IMR-90 (cell line): ENCODE data around the gene SPINK14. TPM values are rescaled to one million over a fixed set of nuclear protein-coding genes. Genes with fewer than 3 reads are reported as not detected.

Source experiments
- ATAC-seq: fragments of 200-7000 bp; cut with Tn5 transposase; 2 replicates; pipeline ENCODE4 v1.9.1; 2020; ENCODE audit warnings: low read depth, mild to moderate bottlenecking, moderate library complexity
- BruUV-seq: library from RNA; stranded (reverse); fragments of 400-500 nt; replicated peaks from 2 replicates; lab custom pipeline; 2021; lab: Mats Ljungman, UMichigan
- CTCF ChIA-PET: fragments of 300-600 bp; formaldehyde crosslinking; extraction: SDS; loops from one replicate; lab custom pipeline; 2021; ENCODE audit warnings: antibody characterized with exemption; lab: Yijun Ruan, JAX
- POLR2A ChIA-PET: fragments of 300-600 bp; sonication (Branson Sonifier 250); formaldehyde crosslinking; loops from one replicate; lab custom pipeline; 2022; ENCODE audit warnings: antibody characterized with exemption; ENCODE audit not compliant: unreplicated experiment; lab: Charles Lee
- DNase-seq: peaks from one replicate; pipeline ENCODE4 v3.0.0; 2013
- H2AFZ ChIP-seq: replicated peaks from 2 replicates; pipeline ENCODE3; 2013; ENCODE audit warnings: low read length, mild to moderate bottlenecking; ENCODE audit not compliant: poor library complexity
- H2AK5ac ChIP-seq: 2 replicates; pipeline ENCODE4 v1.6.1; 2013; ENCODE audit warnings: low read depth, low read length, inconsistent platforms
- H2AK9ac ChIP-seq: replicated peaks from 2 replicates; pipeline ENCODE3; 2013; ENCODE audit warnings: mild to moderate bottlenecking, low read depth, low read length, moderate library complexity; ENCODE audit not compliant: poor library complexity
- H2BK120ac ChIP-seq: 2 replicates; pipeline ENCODE4 v1.6.1; 2013; ENCODE audit warnings: low read depth, low read length, inconsistent platforms
- H2BK15ac ChIP-seq: 3 replicates; pipeline ENCODE4 v1.6.1; 2013; ENCODE audit warnings: low read depth, low read length, inconsistent platforms
- H2BK20ac ChIP-seq: 2 replicates; pipeline ENCODE4 v1.6.1; 2013; ENCODE audit warnings: low read depth, mild to moderate bottlenecking, inconsistent platforms, low read length, moderate library complexity
- H2BK5ac ChIP-seq: 2 replicates; pipeline ENCODE4 v1.6.1; 2013; ENCODE audit warnings: mild to moderate bottlenecking, low read depth, low read length, inconsistent platforms; ENCODE audit not compliant: poor library complexity, severe bottlenecking
- H3K14ac ChIP-seq: replicated peaks from 2 replicates; pipeline ENCODE4 v1.6.1; 2013; ENCODE audit warnings: low read depth, low read length, inconsistent platforms
- H3K18ac ChIP-seq: 2 replicates; pipeline ENCODE4 v1.6.1; 2013; ENCODE audit warnings: low read depth, low read length, control low read depth
- H3K23ac ChIP-seq: 2 replicates; pipeline ENCODE4 v1.6.1; 2013; ENCODE audit warnings: low read depth, low read length, inconsistent platforms
- H3K27ac ChIP-seq: 2 replicates; pipeline ENCODE4 v1.5.1; 2013; ENCODE audit warnings: mild to moderate bottlenecking, control low read depth, low read length; ENCODE audit not compliant: insufficient read depth
- H3K27me3 ChIP-seq: 2 replicates; pipeline ENCODE4 v1.6.1; 2013; ENCODE audit warnings: low read length; ENCODE audit not compliant: control insufficient read depth, insufficient read depth
- H3K36me3 ChIP-seq: 2 replicates; pipeline ENCODE4 v1.6.1; 2013; ENCODE audit warnings: low read length, mixed read lengths; ENCODE audit not compliant: control insufficient read depth, insufficient read depth
- H3K4ac ChIP-seq: 2 replicates; pipeline ENCODE4 v1.6.1; 2013; ENCODE audit warnings: low read depth, low read length, inconsistent platforms
- H3K4me1 ChIP-seq: 2 replicates; pipeline ENCODE4 v1.6.1; 2013; ENCODE audit warnings: low read length, mixed read lengths; ENCODE audit not compliant: control insufficient read depth, insufficient read depth
- H3K4me2 ChIP-seq: 2 replicates; pipeline ENCODE4 v1.6.1; 2013; ENCODE audit warnings: low read depth, mild to moderate bottlenecking, control low read depth, low read length, moderate library complexity
- H3K4me3 ChIP-seq: 2 replicates; pipeline ENCODE4 v1.5.1; 2013; ENCODE audit warnings: low read depth, mild to moderate bottlenecking, control low read depth, low read length, moderate library complexity; ENCODE audit not compliant: insufficient read depth
- H3K56ac ChIP-seq: 2 replicates; pipeline ENCODE4 v1.6.1; 2013; ENCODE audit warnings: low read length, inconsistent platforms; ENCODE audit not compliant: insufficient read depth; ENCODE audit errors: extremely low read depth
- H3K79me1 ChIP-seq, 2 experiments: 2 replicates each; pipeline ENCODE4 v1.6.1; 2013; ENCODE audit warnings: low read length in 2 of 2, inconsistent platforms in 1 of 2, low read depth in 1 of 2
- H3K9ac ChIP-seq: 2 replicates; pipeline ENCODE4 v1.6.1; 2013; ENCODE audit warnings: low read depth, low read length, control low read depth
- H3K9me1 ChIP-seq: 2 replicates; pipeline ENCODE4 v1.6.1; 2013; ENCODE audit warnings: low read length, inconsistent platforms; ENCODE audit not compliant: insufficient read depth
- H3K9me3 ChIP-seq: 2 replicates; pipeline ENCODE4 v1.6.1; 2013; ENCODE audit warnings: low read length; ENCODE audit not compliant: control insufficient read depth, insufficient read depth
- H4K20me1 ChIP-seq: 2 replicates; pipeline ENCODE4 v1.6.1; 2013; ENCODE audit warnings: low read length, inconsistent platforms; ENCODE audit not compliant: insufficient read depth
- H4K5ac ChIP-seq: 2 replicates; pipeline ENCODE4 v1.6.1; 2013; ENCODE audit warnings: mild to moderate bottlenecking, low read depth, low read length, control low read depth
- H4K8ac ChIP-seq, 2 experiments: 2 replicates each; pipeline ENCODE4 v1.6.1; 2013; ENCODE audit warnings: low read depth in 2 of 2, low read length in 2 of 2, control low read depth in 1 of 2, inconsistent platforms in 1 of 2
- H4K91ac ChIP-seq: 2 replicates; pipeline ENCODE4 v1.6.1; 2013; ENCODE audit warnings: low read depth, low read length, inconsistent platforms; ENCODE audit not compliant: insufficient read depth
- CHD1 ChIP-seq: IDR thresholded peaks from 2 replicates; pipeline ENCODE4 v1.6.1; 2012; ENCODE audit warnings: low read depth, low read length, improper control_type of control experiment
- CTCF ChIP-seq: conservative IDR thresholded peaks from 2 replicates; pipeline ENCODE4 v1.5.1; 2012; ENCODE audit warnings: mild to moderate bottlenecking, low read depth, low read length, improper control_type of control experiment
- RCOR1 ChIP-seq: IDR thresholded peaks from 2 replicates; pipeline ENCODE4 v1.6.1; 2012; ENCODE audit warnings: mild to moderate bottlenecking, low read length, improper control_type of control experiment; ENCODE audit not compliant: insufficient replicate concordance
- USF2 ChIP-seq: fragments of 150-350 bp; IDR thresholded peaks from 2 replicates; pipeline ENCODE4 v1.6.1; 2017; ENCODE audit warnings: mild to moderate bottlenecking, antibody characterized with exemption, low read length, low read depth
- WGBS, 2 experiments: methylation state at CpG; one replicate each; pipeline versions ENCODE4 v1.1.5 to v1.1.7; 2013; ENCODE audit warnings: missing lambda C conversion rate in 2 of 2; ENCODE audit not compliant: insufficient read length in 1 of 2; ENCODE audit errors: extremely low coverage in 2 of 2; 5-methylcytosine and 5-hydroxymethylcytosine counted together
- dilution Hi-C: fragments of 300-500 bp; cut with HindIII; formaldehyde crosslinking; loops from one replicate; pipeline ENCODE4 v1.14.3; 2018; ENCODE audit warnings: low sequenced_read_pairs; ENCODE audit not compliant: unreplicated experiment
- in situ Hi-C: fragments of 300-500 bp; cut with MboI; formaldehyde crosslinking; loops from 3 replicates; pipeline ENCODE4 v1.14.3; 2019; ENCODE audit warnings: low sequenced_read_pairs, inconsistent platforms, mixed read lengths
- intact Hi-C: fragments of 100-400 bp; cut with micrococcal nuclease; formaldehyde crosslinking; loops from 2 replicates; pipeline ENCODE4 v1.10.0; 2022
- polyA plus RNA-seq, 3 experiments: library from polyadenylated mRNA; depleted of rRNA; stranded (reverse); fragments of >200 nt; gene quantifications; 2 replicates each; pipeline ENCODE4 v1.2.3, GENCODE V29; 2012; ENCODE audit warnings: low replicate concordance in 1 of 3
- total RNA-seq: library from RNA; depleted of rRNA; stranded (reverse); fragments of >200 nt; gene quantifications from 2 replicates; pipeline ENCODE4 v1.2.3, GENCODE V29; 2012

Gene SPINK14
- total and polyA plus RNA-seq, 2 of the 4 experiments (the other 2 are of a cell fraction): not detected

- no peak for ATAC-seq
- intact Hi-C loops (loop anchor here (5.0 kb wide), 1 partner anchor 936 kb away; no protein-coding TSS in a partner anchor), in situ Hi-C loops (loop anchor here (5.0 to 25.0 kb wide), 3 partner anchors 198 to 861 kb away; no protein-coding TSS in a partner anchor)
These were observed 8.1 kb downstream of the SPINK14 start for GRCh38 chr5:148176480-148176879.

More at GRCh38 chr5:148176480-148176879, 8.1 kb downstream of the SPINK14 start:
- no peak overlapping the region for H3K27ac ChIP-seq
- no peak overlapping the region for H2AK5ac ChIP-seq
- no TSS peak for BruUV-seq
- no peaks in the 10 kb centered on the region for H3K27me3 ChIP-seq
- H4K20me1 ChIP-seq: no peaks in the 10 kb centered on the region
- no peak overlapping the region for H3K4ac ChIP-seq
- ChIA-PET POLR2A (no interaction called here), CTCF (interaction anchor here (2.6 kb wide), 1 partner anchor 554 kb away, joined by 14 read pairs; no protein-coding TSS in a partner anchor)
- no peak overlapping the region for H4K91ac ChIP-seq
- dilution Hi-C loops: no loop called here
- no peak overlapping the region for H3K56ac ChIP-seq
- no peaks in the 10 kb centered on the region for H3K36me3 ChIP-seq
- no peak overlapping the region for H2BK20ac ChIP-seq
- no peak overlapping the region for H2BK15ac ChIP-seq
- no peaks in the 10 kb centered on the region for H3K9me3 ChIP-seq
- H2BK120ac ChIP-seq: no peak overlapping the region
- H3K4me2 ChIP-seq: no peak overlapping the region
- H2BK5ac ChIP-seq: no peak overlapping the region
- H2AK9ac ChIP-seq: no peak overlapping the region
- DNase-seq: no peak
- no peak overlapping the region for H3K14ac ChIP-seq
- H3K9me1 ChIP-seq: no peaks in the 10 kb centered on the region
- TF ChIP-seq CHD1 (no peak), RCOR1 (no peak), CTCF (no peak), USF2 (no peak)
- no peak overlapping the region for H2AFZ ChIP-seq
- H4K5ac ChIP-seq: no peak overlapping the region
- no peaks in the 10 kb centered on the region for H3K4me1 ChIP-seq
- no peak overlapping the region for H3K18ac ChIP-seq
- H3K79me1 ChIP-seq: no peaks in the 10 kb centered on the region
- no peak overlapping the region for H3K23ac ChIP-seq
- no peak overlapping the region for H4K8ac ChIP-seq
- 20% methylated on average over 2 of the region's 2 CpGs; no CpG with 5 or more reads in 1 of the 2 experiments for WGBS, 2 experiments
- no peak overlapping the region for H3K4me3 ChIP-seq
- no peak overlapping the region for H3K9ac ChIP-seq
